T-helper 1 cell treated with Interleukin-12 subunit alpha and Interleukin-12 subunit beta and Interleukin-4 antibody, amounts not matched to agents 30 ng/mL and 1 ng/mL, for 36 hours (primary cell): ENCODE results near the gene DNAJC13. TPM values are rescaled to one million over a fixed set of nuclear protein-coding genes. Genes with fewer than 3 reads are reported as not detected.

Source experiments
- intact Hi-C: fragments of 100-400 bp; cut with micrococcal nuclease; formaldehyde crosslinking; loops from one replicate; pipeline ENCODE4 v1.15.1; 2024
- total RNA-seq: library from RNA; stranded (reverse); gene quantifications from 2 replicates; pipeline ENCODE4 v1.2.3, GENCODE V29; 2022

The DNAJC13 gene
- total RNA-seq, 1 donor from 2014 or later, result 35.4 TPM

- intact Hi-C loops, result no loop called here
These were observed 11.5 kb upstream of the DNAJC13 start for GRCh38 chr3:132405609-132406299.

GRCh38 chr3:132406587-132406986 lies 10.7 kb upstream of the DNAJC13 start:
- intact Hi-C loops, result no loop called here

GRCh38 chr3:132407025-132407424 lies 10.3 kb upstream of the DNAJC13 start:
- intact Hi-C loops, result no loop called here

- intact Hi-C loops, result loop anchor here (5.0 to 10.0 kb wide), 4 partner anchors 63 to 380 kb away; partner anchors contain the start of gene CPNE4
These were observed 2.5 kb upstream of the DNAJC13 start for GRCh38 chr3:132414841-132415240.

- intact Hi-C loops, result loop anchor here (2.0 to 10.0 kb wide), 6 partner anchors 64 to 1669 kb away; partner anchors contain the start of genes ASTE1, CPNE4, NEK11 and PIK3R4
These were observed 1.1 kb upstream of the DNAJC13 start for GRCh38 chr3:132416161-132416560.

GRCh38 chr3:132417695-132418411 lies 551 bp downstream of the DNAJC13 start:
- intact Hi-C loops, result loop anchor here (1.0 to 10.0 kb wide), 13 partner anchors 66 to 1671 kb away; partner anchors contain the start of genes ASTE1, CDV3, CPNE4 and NEK11

GRCh38 chr3:132418916-132419315 lies 1.6 kb downstream of the DNAJC13 start:
- intact Hi-C loops, result loop anchor here (1.0 to 10.0 kb wide), 5 partner anchors 67 to 916 kb away; partner anchors contain the start of gene CPNE4

GRCh38 chr3:132421832-132422231 lies 4.5 kb downstream of the DNAJC13 start:
- intact Hi-C loops, result no loop called here

GRCh38 chr3:132422531-132422930 lies 5.2 kb downstream of the DNAJC13 start:
- intact Hi-C loops, result no loop called here

- intact Hi-C loops, result no loop called here
These were observed 15.3 kb downstream of the DNAJC13 start for GRCh38 chr3:132432639-132433038.

- intact Hi-C loops, result no loop called here
These were observed 15.8 kb downstream of the DNAJC13 start for GRCh38 chr3:132433121-132433520.

- intact Hi-C loops, result no loop called here
These were observed 18.1 kb downstream of the DNAJC13 start for GRCh38 chr3:132435224-132435910.

- intact Hi-C loops, result no loop called here
These were observed 18.7 kb downstream of the DNAJC13 start for GRCh38 chr3:132435911-132436425.

- intact Hi-C loops, result no loop called here
These were observed 26.1 kb downstream of the DNAJC13 start for GRCh38 chr3:132443421-132443820.

GRCh38 chr3:132444383-132444782 lies 27.1 kb downstream of the DNAJC13 start:
- intact Hi-C loops, result no loop called here

- intact Hi-C loops, result no loop called here
These were observed 28.5 kb downstream of the DNAJC13 start for GRCh38 chr3:132445817-132446216.

GRCh38 chr3:132448216-132448961 lies 31.1 kb downstream of the DNAJC13 start:
- intact Hi-C loops, result no loop called here

- intact Hi-C loops, result no loop called here
These were observed 38.8 kb downstream of the DNAJC13 start for GRCh38 chr3:132456136-132456535.

GRCh38 chr3:132456571-132456970 lies 39.3 kb downstream of the DNAJC13 start:
- intact Hi-C loops, result no loop called here

- intact Hi-C loops, result no loop called here
These were observed 40.0 kb downstream of the DNAJC13 start for GRCh38 chr3:132457286-132457685.

- intact Hi-C loops, result no loop called here
These were observed 42.2 kb downstream of the DNAJC13 start for GRCh38 chr3:132459551-132459950.
